ENCODE results near the gene UST.

UST gene

GRCh38 chr6:148808786-148809304 lies 62.0 kb downstream of the UST start:
- POLR2A ChIA-PET = no interaction called here
- no peak for DNase-seq (ENCODE audit: extremely low spot score)
- CTCF ChIA-PET = no interaction called here
- no peak for TF ChIP-seq BHLHE40 (IDR thresholded peaks at IDR 0.05; ENCODE audit: borderline replicate concordance)
- no peak for TF ChIP-seq ZNF384 (IDR thresholded peaks at IDR 0.05)
- TF ChIP-seq HDGF (IDR thresholded peaks at IDR 0.05; ENCODE audit: borderline replicate concordance) = no peak
- no peak for TF ChIP-seq ARNT (IDR thresholded peaks at IDR 0.05)
- TF ChIP-seq CTBP1 (IDR thresholded peaks at IDR 0.05; ENCODE audit: borderline replicate concordance) = no peak
- TF ChIP-seq ELF4 (IDR thresholded peaks at IDR 0.05) = no peak
- no peak for TF ChIP-seq FOXK2 (IDR thresholded peaks at IDR 0.05)
- no peak for TF ChIP-seq FOXA1 (IDR thresholded peaks at IDR 0.05)
- TF ChIP-seq SUZ12 (IDR thresholded peaks at IDR 0.05) = no peak
- no peak for TF ChIP-seq TARDBP (IDR thresholded peaks at IDR 0.05)
- no peak for TF ChIP-seq LEF1 (IDR thresholded peaks at IDR 0.05; ENCODE audit: borderline replicate concordance)
- TF ChIP-seq L3MBTL2 (conservative IDR thresholded peaks at IDR 0.05) = no peak
- TF ChIP-seq NFRKB (IDR thresholded peaks at IDR 0.05) = no peak

- ChIA-PET CTCF (no interaction called here), POLR2A (no interaction called here)
- no peak for TF ChIP-seq BHLHE40 (IDR thresholded peaks at IDR 0.05; ENCODE audit: borderline replicate concordance)
- TF ChIP-seq SUZ12 (IDR thresholded peaks at IDR 0.05) = no peak
- TF ChIP-seq L3MBTL2 (conservative IDR thresholded peaks at IDR 0.05) = no peak
- TF ChIP-seq FOXA1 (IDR thresholded peaks at IDR 0.05) = no peak
- TF ChIP-seq HDGF (IDR thresholded peaks at IDR 0.05; ENCODE audit: borderline replicate concordance) = no peak
- TF ChIP-seq NFRKB (IDR thresholded peaks at IDR 0.05) = no peak
- no peak for TF ChIP-seq ZNF384 (IDR thresholded peaks at IDR 0.05)
- TF ChIP-seq SP1 (IDR thresholded peaks at IDR 0.05) = no peak
- TF ChIP-seq CTBP1 (IDR thresholded peaks at IDR 0.05; ENCODE audit: borderline replicate concordance) = no peak
- TF ChIP-seq FOXM1 (IDR thresholded peaks at IDR 0.05; ENCODE audit: borderline replicate concordance) = no peak
- no peak for TF ChIP-seq TARDBP (IDR thresholded peaks at IDR 0.05)
- TF ChIP-seq ARNT (IDR thresholded peaks at IDR 0.05) = no peak
- no peak for TF ChIP-seq ELF4 (IDR thresholded peaks at IDR 0.05)
- no peak for TF ChIP-seq LEF1 (IDR thresholded peaks at IDR 0.05; ENCODE audit: borderline replicate concordance)
- TF ChIP-seq PKNOX1 (IDR thresholded peaks at IDR 0.05) = no peak
- TF ChIP-seq FOXK2 (IDR thresholded peaks at IDR 0.05) = no peak
- DNase-seq (ENCODE audit: extremely low spot score) = no peak
These were observed 64.6 kb downstream of the UST start for GRCh38 chr6:148811459-148811858.

- POLR2A ChIA-PET = no interaction called here
- DNase-seq (ENCODE audit: extremely low spot score) = no peak
- no peak for TF ChIP-seq TARDBP (IDR thresholded peaks at IDR 0.05)
- TF ChIP-seq FOXM1 (IDR thresholded peaks at IDR 0.05; ENCODE audit: borderline replicate concordance) = no peak
- no peak for TF ChIP-seq CTBP1 (IDR thresholded peaks at IDR 0.05; ENCODE audit: borderline replicate concordance)
- TF ChIP-seq SUZ12 (IDR thresholded peaks at IDR 0.05) = no peak
- no peak for TF ChIP-seq LEF1 (IDR thresholded peaks at IDR 0.05; ENCODE audit: borderline replicate concordance)
- TF ChIP-seq BHLHE40 (IDR thresholded peaks at IDR 0.05; ENCODE audit: borderline replicate concordance) = no peak
- TF ChIP-seq FOXA1 (IDR thresholded peaks at IDR 0.05) = no peak
- no peak for TF ChIP-seq SP1 (IDR thresholded peaks at IDR 0.05)
- CTCF ChIA-PET = no interaction called here
These were observed 67.4 kb downstream of the UST start for GRCh38 chr6:148814082-148814790.

GRCh38 chr6:148814869-148815268 lies 68.0 kb downstream of the UST start:
- ChIA-PET CTCF (no interaction called here), POLR2A (no interaction called here)
- no peak for DNase-seq (ENCODE audit: extremely low spot score)
- TF ChIP-seq TARDBP (IDR thresholded peaks at IDR 0.05) (no peak), ZNF384 (IDR thresholded peaks at IDR 0.05) (no peak), HDGF (IDR thresholded peaks at IDR 0.05; ENCODE audit: borderline replicate concordance) (no peak), LEF1 (IDR thresholded peaks at IDR 0.05; ENCODE audit: borderline replicate concordance) (no peak), PKNOX1 (IDR thresholded peaks at IDR 0.05) (no peak), SP1 (IDR thresholded peaks at IDR 0.05) (no peak), FOXK2 (IDR thresholded peaks at IDR 0.05) (no peak), ELF4 (IDR thresholded peaks at IDR 0.05) (no peak), BHLHE40 (IDR thresholded peaks at IDR 0.05; ENCODE audit: borderline replicate concordance) (no peak), FOXM1 (IDR thresholded peaks at IDR 0.05; ENCODE audit: borderline replicate concordance) (no peak), NFRKB (IDR thresholded peaks at IDR 0.05) (no peak), L3MBTL2 (conservative IDR thresholded peaks at IDR 0.05) (no peak), FOXA1 (IDR thresholded peaks at IDR 0.05) (no peak)

GRCh38 chr6:148816117-148816516 lies 69.3 kb downstream of the UST start:
- ChIA-PET CTCF (interaction anchor here (0.6 kb wide), 1 partner anchor 10 kb away, joined by 4 read pairs; no protein-coding TSS in a partner anchor), POLR2A (no interaction called here)
- no peak for DNase-seq (ENCODE audit: extremely low spot score)
- TF ChIP-seq ARNT (IDR thresholded peaks at IDR 0.05) = no peak
- TF ChIP-seq FOXK2 (IDR thresholded peaks at IDR 0.05) = no peak
- no peak for TF ChIP-seq ZNF384 (IDR thresholded peaks at IDR 0.05)
- TF ChIP-seq FOXM1 (IDR thresholded peaks at IDR 0.05; ENCODE audit: borderline replicate concordance) = no peak
- 0 out of 2 replicates have a peak, but pooled peaks have one; percentile 7 for TF ChIP-seq ELF4 (IDR thresholded peaks at IDR 0.05)
- TF ChIP-seq CTBP1 (IDR thresholded peaks at IDR 0.05; ENCODE audit: borderline replicate concordance) = no peak
- TF ChIP-seq TARDBP (IDR thresholded peaks at IDR 0.05) = no peak
- no peak for TF ChIP-seq SP1 (IDR thresholded peaks at IDR 0.05)
- 0 out of 2 replicates have a peak, but pooled peaks have one; percentile 29 for TF ChIP-seq PKNOX1 (IDR thresholded peaks at IDR 0.05)
- TF ChIP-seq NFRKB (IDR thresholded peaks at IDR 0.05) = no peak
- TF ChIP-seq HDGF (IDR thresholded peaks at IDR 0.05; ENCODE audit: borderline replicate concordance) = no peak
- no peak for TF ChIP-seq FOXA1 (IDR thresholded peaks at IDR 0.05)
